ENCODE measurements around the gene MED26.
"Not testable (repeated sequence)": the region's sequence is repeated elsewhere in the genome, so short reads cannot be mapped to it uniquely, and the experiment has no call there.

Gene MED26

DNA sequence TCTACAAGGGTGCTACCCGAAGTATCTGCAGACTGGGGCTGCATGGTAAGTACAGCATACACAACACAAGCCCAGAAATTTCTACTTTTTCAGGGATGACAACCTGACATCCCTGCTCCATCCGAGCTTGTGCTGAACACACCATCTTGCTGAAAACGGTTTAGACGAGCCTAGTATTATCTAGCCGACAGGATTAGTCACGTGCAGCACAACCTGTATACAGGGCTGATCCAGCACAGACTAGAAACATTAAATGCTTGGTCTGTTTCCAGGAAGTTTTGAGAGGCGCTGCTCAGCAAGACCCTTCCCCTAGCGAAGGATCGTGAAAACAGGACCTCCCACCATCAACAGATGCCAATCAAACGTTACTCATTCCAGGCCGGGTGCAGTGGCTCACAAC, 27.7 kb upstream of the MED26 start:
- ATAC-seq (ENCODE audit: insufficient read depth, low read depth) (no peak), DNase-seq (no peak)
- Histone ChIP-seq H3K27me3 (ENCODE audit: insufficient read depth, low read length, poor library complexity) (no peaks in the 10 kb centered on the region), H3K79me2 (ENCODE audit: insufficient read depth, low read length) (peaks cover 77% of the 10 kb centered on the region), H3K27ac (ENCODE audit: low read length) (no peak overlapping the region), H3K4me3 (ENCODE audit: low read depth in 1 of 2, low read length in 2 of 2) (no peak overlapping the region), H4K20me1 (ENCODE audit: insufficient read depth, low read length) (peaks cover 69% of the 10 kb centered on the region), H3K4me1 (ENCODE audit: insufficient read depth, low read length) (peaks cover 27% of the 10 kb centered on the region), H3K36me3 (ENCODE audit: insufficient read depth, low read length) (peaks cover 85% of the 10 kb centered on the region), H3K9ac (ENCODE audit: low read depth, low read length) (no peak overlapping the region), H2AFZ (ENCODE audit: low read depth, low read length) (no peak overlapping the region), H3K4me2 (ENCODE audit: insufficient read depth, low read length) (no peak overlapping the region), H3K9me3 (ENCODE audit: insufficient read depth, low read length, severe bottlenecking) (no peaks in the 10 kb centered on the region)
- TF ChIP-seq EZH2 (IDR thresholded peaks at IDR 0.05; ENCODE audit: borderline replicate concordance, low read depth, low read length, severe bottlenecking): no peak
- TF ChIP-seq, protein P1, sequence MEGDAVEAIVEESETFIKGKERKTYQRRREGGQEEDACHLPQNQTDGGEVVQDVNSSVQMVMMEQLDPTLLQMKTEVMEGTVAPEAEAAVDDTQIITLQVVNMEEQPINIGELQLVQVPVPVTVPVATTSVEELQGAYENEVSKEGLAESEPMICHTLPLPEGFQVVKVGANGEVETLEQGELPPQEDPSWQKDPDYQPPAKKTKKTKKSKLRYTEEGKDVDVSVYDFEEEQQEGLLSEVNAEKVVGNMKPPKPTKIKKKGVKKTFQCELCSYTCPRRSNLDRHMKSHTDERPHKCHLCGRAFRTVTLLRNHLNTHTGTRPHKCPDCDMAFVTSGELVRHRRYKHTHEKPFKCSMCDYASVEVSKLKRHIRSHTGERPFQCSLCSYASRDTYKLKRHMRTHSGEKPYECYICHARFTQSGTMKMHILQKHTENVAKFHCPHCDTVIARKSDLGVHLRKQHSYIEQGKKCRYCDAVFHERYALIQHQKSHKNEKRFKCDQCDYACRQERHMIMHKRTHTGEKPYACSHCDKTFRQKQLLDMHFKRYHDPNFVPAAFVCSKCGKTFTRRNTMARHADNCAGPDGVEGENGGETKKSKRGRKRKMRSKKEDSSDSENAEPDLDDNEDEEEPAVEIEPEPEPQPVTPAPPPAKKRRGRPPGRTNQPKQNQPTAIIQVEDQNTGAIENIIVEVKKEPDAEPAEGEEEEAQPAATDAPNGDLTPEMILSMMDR (IDR thresholded peaks at IDR 0.05; ENCODE audit: borderline replicate concordance, extremely low read depth, low read length, poor library complexity, severe bottlenecking): no peak

DNA sequence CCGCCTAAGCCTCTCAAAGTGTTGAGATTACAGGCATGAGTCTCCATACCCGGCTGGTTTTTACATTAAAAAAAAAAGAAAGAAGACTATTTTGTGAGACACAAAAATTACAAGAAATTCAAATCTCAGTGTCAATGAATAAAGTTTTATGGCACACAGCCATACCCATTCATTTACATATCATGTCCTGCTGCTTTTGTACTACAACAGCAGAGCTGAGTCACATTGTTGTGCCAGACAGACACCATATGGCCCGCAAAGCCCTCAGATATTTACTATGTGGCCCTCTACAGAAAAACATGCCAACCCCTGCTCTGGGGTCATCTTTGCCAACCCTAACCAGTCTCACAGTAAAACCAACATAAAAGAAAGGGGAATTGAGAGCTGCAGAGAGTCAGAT, 26.6 kb upstream of the MED26 start:
- Histone ChIP-seq H3K9me3 (ENCODE audit: insufficient read depth, low read length, severe bottlenecking) (no peaks in the 10 kb centered on the region), H3K79me2 (ENCODE audit: insufficient read depth, low read length) (peaks cover 80% of the 10 kb centered on the region), H3K4me2 (ENCODE audit: insufficient read depth, low read length) (no peak overlapping the region), H4K20me1 (ENCODE audit: insufficient read depth, low read length) (peaks cover 72% of the 10 kb centered on the region), H3K9ac (ENCODE audit: low read depth, low read length) (no peak overlapping the region), H3K4me1 (ENCODE audit: insufficient read depth, low read length) (peaks cover 21% of the 10 kb centered on the region), H2AFZ (ENCODE audit: low read depth, low read length) (no peak overlapping the region), H3K4me3 (ENCODE audit: low read depth in 1 of 2, low read length in 2 of 2) (no peak overlapping the region), H3K27ac (ENCODE audit: low read length) (no peak overlapping the region), H3K27me3 (ENCODE audit: insufficient read depth, low read length, poor library complexity) (no peaks in the 10 kb centered on the region), H3K36me3 (ENCODE audit: insufficient read depth, low read length) (peaks cover 95% of the 10 kb centered on the region)
- DNase-seq: no peak
- no peak for ATAC-seq (ENCODE audit: insufficient read depth, low read depth)
- no peak for TF ChIP-seq EZH2 (IDR thresholded peaks at IDR 0.05; ENCODE audit: borderline replicate concordance, low read depth, low read length, severe bottlenecking)
- TF ChIP-seq, protein P1 (IDR thresholded peaks at IDR 0.05; ENCODE audit: borderline replicate concordance, extremely low read depth, low read length, poor library complexity, severe bottlenecking): no peak

DNA sequence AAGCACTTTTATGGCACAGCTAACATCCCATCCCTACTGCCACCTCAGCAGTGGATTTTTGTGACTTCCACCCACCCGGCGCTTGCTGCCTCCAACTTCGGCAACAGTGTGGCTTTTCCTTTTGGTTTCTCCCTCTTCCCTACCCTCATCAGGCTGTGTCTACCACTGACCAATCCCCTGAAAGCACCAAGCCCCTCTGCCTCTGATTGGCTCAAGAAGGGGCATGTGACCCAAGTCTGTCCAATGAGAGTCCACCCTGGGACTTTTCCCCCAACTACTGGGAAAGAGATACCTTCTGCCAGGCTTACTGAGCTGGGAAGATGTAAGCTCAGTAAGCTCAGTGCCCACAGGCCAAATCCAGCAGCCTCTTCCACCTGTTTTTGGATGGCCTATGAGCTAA, 26.1 kb upstream of the MED26 start:
- Histone ChIP-seq H3K36me3 (ENCODE audit: insufficient read depth, low read length) (peaks cover 92% of the 10 kb centered on the region), H3K9ac (ENCODE audit: low read depth, low read length) (no peak overlapping the region), H3K4me1 (ENCODE audit: insufficient read depth, low read length) (peaks cover 17% of the 10 kb centered on the region), H3K4me2 (ENCODE audit: insufficient read depth, low read length) (no peak overlapping the region), H3K4me3 (ENCODE audit: low read depth in 1 of 2, low read length in 2 of 2) (no peak overlapping the region), H4K20me1 (ENCODE audit: insufficient read depth, low read length) (peaks cover 69% of the 10 kb centered on the region), H3K27me3 (ENCODE audit: insufficient read depth, low read length, poor library complexity) (no peaks in the 10 kb centered on the region), H3K27ac (ENCODE audit: low read length) (no peak overlapping the region), H3K79me2 (ENCODE audit: insufficient read depth, low read length) (peaks cover 77% of the 10 kb centered on the region), H2AFZ (ENCODE audit: low read depth, low read length) (no peak overlapping the region), H3K9me3 (ENCODE audit: insufficient read depth, low read length, severe bottlenecking) (no peaks in the 10 kb centered on the region)
- DNase-seq: peak; percentile 13
- TF ChIP-seq, protein P1 (IDR thresholded peaks at IDR 0.05; ENCODE audit: borderline replicate concordance, extremely low read depth, low read length, poor library complexity, severe bottlenecking): no peak
- TF ChIP-seq EZH2 (IDR thresholded peaks at IDR 0.05; ENCODE audit: borderline replicate concordance, low read depth, low read length, severe bottlenecking): no peak
- ATAC-seq (ENCODE audit: insufficient read depth, low read depth): peak; percentile 54; the same call in 2 of the 3 replicates

DNA sequence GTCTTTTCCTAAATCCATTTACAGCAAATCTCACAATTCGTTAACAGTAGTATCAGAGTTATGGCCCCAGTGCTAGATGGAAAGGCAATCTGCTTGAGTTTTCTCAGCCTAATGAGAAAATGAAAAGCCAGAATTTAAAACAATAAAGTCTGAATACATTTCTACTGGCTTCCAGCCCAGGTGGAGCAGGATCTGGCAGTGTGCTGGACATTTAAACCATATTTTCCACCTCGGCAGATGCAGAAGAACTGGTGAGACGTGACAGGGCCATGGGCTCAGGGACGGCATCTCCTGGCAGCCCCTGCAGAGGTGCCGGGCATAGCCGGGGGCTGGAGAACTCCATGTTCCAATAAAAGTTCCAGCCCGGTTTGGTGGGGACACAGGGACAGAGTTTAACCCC, 24.9 kb upstream of the MED26 start:
- no peak overlapping the region for H3K4me2 ChIP-seq (ENCODE audit: insufficient read depth, low read length)
- no peak overlapping the region for H3K4me3 ChIP-seq (ENCODE audit: low read depth in 1 of 2, low read length in 2 of 2)
- H4K20me1 ChIP-seq (ENCODE audit: insufficient read depth, low read length): peaks cover 62% of the 10 kb centered on the region
- H3K36me3 ChIP-seq (ENCODE audit: insufficient read depth, low read length): peaks cover 92% of the 10 kb centered on the region
- H3K27ac ChIP-seq (ENCODE audit: low read length): no peak overlapping the region
- no peak for TF ChIP-seq EZH2 (IDR thresholded peaks at IDR 0.05; ENCODE audit: borderline replicate concordance, low read depth, low read length, severe bottlenecking)
- TF ChIP-seq, protein P1 (IDR thresholded peaks at IDR 0.05; ENCODE audit: borderline replicate concordance, extremely low read depth, low read length, poor library complexity, severe bottlenecking): no peak
- DNase-seq (no peak), ATAC-seq (ENCODE audit: insufficient read depth, low read depth) (no peak)
- H3K9me3 ChIP-seq (ENCODE audit: insufficient read depth, low read length, severe bottlenecking): no peaks in the 10 kb centered on the region
- H3K9ac ChIP-seq (ENCODE audit: low read depth, low read length): no peak overlapping the region
- no peaks in the 10 kb centered on the region for H3K27me3 ChIP-seq (ENCODE audit: insufficient read depth, low read length, poor library complexity)
- H3K4me1 ChIP-seq (ENCODE audit: insufficient read depth, low read length): peaks cover 4% of the 10 kb centered on the region
- peaks cover 74% of the 10 kb centered on the region for H3K79me2 ChIP-seq (ENCODE audit: insufficient read depth, low read length)
- no peak overlapping the region for H2AFZ ChIP-seq (ENCODE audit: low read depth, low read length)

DNA sequence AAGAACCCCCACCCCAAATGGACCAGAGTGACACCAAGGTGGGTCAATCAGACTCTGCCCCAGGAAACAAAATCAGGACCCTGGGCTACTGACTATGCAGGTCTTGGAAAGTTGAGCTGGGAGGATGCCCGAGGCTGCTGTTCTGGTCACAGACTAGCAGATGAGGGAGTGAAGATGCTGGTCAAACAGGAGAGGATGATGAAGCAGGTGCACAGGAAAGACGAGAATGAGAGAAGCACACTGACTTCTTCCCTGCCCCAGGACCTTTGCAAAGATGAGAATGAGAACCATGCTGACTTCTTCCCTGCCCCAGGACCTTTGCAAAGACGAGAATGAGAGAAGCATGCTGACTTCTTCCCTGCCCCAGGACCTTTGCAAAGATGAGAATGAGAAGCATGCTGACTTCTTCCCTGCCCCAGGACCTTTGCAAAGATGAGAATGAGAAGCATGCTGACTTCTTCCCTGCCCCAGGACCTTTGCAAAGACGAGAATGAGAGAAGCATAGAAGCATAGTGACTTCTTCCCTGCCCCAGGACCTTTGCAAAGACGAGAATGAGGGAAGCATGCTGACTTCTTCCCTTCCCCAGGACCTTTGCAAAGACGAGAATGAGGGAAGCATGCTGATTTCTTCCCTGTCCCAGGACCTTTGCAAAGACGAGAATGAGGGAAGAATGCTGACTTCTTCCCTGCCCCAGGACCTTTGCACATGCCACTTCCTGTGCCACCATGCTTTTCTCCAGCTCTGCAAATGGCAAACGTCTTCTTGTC, 23.6 kb upstream of the MED26 start:
- not testable (repeated sequence) for H3K4me3 ChIP-seq (ENCODE audit: low read depth in 1 of 2, low read length in 2 of 2); H3K4me1 ChIP-seq (ENCODE audit: insufficient read depth, low read length); H3K27ac ChIP-seq (ENCODE audit: low read length); H3K9ac ChIP-seq (ENCODE audit: low read depth, low read length); ATAC-seq (ENCODE audit: insufficient read depth, low read depth); H3K9me3 ChIP-seq (ENCODE audit: insufficient read depth, low read length, severe bottlenecking); H2AFZ ChIP-seq (ENCODE audit: low read depth, low read length); DNase-seq; H3K4me2 ChIP-seq (ENCODE audit: insufficient read depth, low read length); H3K27me3 ChIP-seq (ENCODE audit: insufficient read depth, low read length, poor library complexity)
- peaks cover 93% of the 10 kb centered on the region for H3K36me3 ChIP-seq (ENCODE audit: insufficient read depth, low read length)
- H3K79me2 ChIP-seq (ENCODE audit: insufficient read depth, low read length): peaks cover 71% of the 10 kb centered on the region
- peaks cover 53% of the 10 kb centered on the region for H4K20me1 ChIP-seq (ENCODE audit: insufficient read depth, low read length)
